ENCODE measurements around the gene HLCS.
"Not testable (repeated sequence)": the region's sequence is repeated elsewhere in the genome, so short reads cannot be mapped to it uniquely, and the experiment has no call there.

The HLCS gene

DNA sequence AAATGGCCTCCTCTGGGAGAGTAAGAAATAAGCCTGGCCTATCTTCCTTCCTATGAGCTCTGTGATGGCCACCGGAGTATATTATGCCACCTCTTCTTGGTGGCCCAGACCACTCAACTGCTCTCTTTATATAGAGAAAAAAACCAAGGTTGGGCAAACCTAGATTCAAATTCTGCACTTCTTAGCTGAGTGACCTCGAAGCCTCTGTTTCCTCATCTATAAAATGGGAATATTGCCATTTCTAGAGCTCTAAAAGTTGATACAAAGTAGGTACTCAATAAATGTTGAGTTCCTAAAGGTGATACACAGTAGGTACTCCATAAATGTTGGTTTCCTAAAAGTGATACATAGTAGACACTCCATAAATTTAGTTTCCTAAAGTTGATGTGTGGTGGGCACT lies 120.7 kb downstream of the HLCS start:
- no peak for DNase-seq

- DNase-seq: no peak
Observed at GRCh38 chr21:36845070-36845469, 121.4 kb downstream of the HLCS start.

DNA sequence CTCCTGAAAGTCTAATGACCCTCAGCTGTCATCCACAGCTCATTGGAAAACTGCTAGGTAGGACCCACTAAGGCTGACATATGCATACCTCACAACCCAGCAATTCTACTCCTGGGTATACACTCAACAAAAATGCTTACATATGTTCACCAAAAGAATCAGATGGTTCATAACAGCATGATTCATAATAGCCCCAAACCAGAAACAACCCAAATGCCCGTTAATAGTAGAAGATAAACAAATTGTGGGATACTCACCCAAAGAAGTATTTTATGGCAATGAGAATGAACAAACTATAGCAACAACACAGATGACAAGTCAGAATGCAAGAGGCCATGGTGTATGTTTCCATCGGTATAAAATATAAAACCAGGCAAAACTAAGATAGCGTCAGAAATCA lies 124.6 kb downstream of the HLCS start:
- DNase-seq: no peak

GRCh38 chr21:36839735-36840134 lies 126.7 kb downstream of the HLCS start:
- no peak for DNase-seq

GRCh38 chr21:36839123-36839522 lies 127.3 kb downstream of the HLCS start:
- DNase-seq: no peak

DNA sequence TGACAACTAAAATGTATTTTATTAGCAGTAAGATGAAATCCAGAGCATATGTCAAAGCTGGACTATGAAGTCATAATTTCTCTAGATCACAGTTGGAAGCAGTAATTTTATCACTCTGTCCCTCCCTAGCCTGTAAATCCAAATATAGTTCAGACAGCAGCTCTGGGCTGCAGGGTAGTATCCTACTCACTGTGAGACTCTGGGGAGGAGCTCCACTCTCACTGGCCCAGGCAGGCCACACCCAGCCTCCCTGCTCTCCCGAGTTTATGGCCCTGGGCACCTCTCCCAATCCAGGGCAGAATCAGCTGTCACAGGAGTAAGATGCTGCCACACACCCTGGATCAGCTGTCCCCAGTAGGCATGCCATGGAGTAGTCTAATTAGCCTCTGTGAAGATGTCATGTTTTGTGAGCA lies 131.1 kb downstream of the HLCS start:
- DNase-seq: no peak

GRCh38 chr21:36834192-36834591 lies 132.3 kb downstream of the HLCS start:
- no peak for DNase-seq

DNA sequence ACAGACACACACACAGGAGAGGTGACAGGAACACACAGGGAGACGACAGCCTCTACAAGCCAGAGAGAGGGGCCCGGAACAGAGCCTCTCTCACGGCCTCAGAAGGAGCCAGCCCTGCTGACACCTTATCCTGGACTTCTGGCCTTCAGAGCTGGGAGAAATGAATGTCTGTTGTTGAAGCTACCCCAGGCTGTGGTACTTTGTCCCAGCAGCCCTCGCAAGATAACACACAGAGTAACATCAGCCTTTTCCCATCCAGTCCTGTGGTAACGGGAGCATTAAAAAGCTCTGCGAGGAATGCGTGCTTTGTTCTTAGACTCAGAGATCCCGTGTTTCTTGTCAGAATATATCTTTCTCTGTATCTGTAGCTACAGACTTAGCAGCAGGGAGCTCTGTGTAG lies 136.4 kb downstream of the HLCS start:
- no peak for DNase-seq

- DNase-seq: no peak
Observed at GRCh38 chr21:36828891-36829515, 137.5 kb downstream of the HLCS start.

DNA sequence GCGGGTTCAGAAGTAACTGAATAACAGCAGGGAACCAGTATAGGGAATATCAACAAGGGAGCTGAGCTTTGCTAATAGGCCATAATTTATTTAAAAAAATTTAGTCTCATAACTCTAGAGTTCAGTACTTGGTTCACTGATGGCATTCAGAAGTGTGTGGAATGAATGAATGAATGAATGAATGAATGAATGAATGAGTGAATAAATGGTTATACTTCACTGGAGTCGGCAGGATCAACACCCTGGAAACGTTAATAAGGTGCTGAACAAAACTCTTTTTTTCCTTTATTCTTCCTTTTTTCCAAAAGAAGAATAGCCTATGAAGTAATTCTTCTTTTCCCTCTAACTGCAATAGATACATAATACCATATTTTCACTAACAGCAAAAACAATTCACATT lies 138.3 kb downstream of the HLCS start:
- DNase-seq: no peak

- DNase-seq: peak; percentile 94
Observed at GRCh38 chr21:36825658-36826057, 140.8 kb downstream of the HLCS start.

GRCh38 chr21:36821032-36821299 lies 145.5 kb downstream of the HLCS start:
- DNase-seq: no peak

DNA sequence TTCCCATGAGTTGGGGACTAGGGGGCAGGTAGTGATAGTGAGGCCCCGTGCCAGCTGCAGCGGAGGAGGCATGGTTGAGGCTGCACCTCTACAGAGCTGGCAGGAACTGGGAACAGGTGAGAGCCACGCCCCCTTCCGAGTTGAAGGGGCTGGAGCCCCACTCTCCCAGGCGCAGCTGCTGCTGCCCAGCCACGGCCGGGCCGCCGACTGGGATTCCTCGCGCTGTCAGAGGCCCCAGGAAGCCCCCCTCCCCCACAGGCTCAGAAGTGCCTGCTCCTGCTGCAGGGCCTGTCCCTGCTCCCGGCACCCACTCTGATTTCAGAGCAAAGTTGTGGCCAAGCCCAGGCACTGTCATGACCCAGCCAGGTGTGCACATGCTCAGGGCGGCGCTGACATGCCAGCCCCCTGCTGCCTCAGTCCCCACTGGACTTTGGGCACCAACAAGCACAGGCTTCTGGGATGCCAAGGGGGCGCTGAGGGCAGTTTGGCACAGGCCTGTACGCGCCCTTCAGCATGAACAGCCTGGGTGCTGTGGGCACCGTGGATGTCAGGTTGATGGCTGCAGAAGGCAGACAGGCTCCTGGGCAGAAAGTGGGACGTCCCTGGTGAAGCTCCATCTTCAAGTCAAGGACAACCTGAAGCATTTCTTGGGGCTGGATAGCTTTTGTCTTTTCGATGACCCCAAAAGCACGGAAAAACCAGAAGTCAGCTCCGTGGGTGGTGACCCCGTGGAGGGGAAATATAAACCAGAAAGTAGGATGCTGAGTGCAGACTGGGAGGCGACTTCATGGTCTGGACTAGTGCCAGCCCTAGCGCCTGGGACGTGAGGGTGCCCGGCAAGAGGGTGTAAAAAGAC lies 146.1 kb downstream of the HLCS start:
- DNase-seq: no peak

DNA sequence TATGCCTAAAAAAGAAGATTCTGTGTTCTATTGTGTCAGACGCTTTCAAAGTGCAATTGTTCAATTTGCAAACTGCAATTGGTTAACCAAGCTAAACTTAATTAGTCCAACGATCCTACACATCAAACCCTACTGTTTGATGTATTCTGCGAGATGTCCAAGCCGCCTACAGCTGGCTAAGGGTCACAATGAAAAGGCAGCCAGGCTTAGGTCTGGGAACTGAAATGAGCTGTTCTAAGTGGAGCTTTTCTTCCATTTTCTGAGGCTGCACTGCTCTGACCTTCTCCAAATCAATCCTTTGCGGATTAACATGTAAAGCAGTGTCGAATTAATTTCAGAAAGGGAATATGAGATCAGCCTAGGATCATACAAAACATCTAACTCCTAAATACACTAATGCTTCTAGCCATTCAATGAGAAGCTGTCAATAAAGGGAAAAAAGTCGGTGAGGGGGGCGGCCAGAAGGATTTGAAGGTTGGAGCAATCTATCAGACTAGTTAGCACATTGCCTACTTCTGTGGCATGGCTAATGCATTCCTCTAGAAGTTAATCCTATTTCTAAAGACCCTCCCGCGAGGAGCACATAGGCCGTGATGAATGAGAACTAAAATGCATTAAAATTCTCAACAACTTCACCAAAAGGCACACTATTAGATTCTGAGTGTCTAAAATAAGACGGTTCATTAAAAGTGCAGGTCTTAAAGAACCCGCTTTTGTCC lies 148.6 kb downstream of the HLCS start:
- no peak for DNase-seq

GRCh38 chr21:36816561-36817130 lies 149.8 kb downstream of the HLCS start:
- DNase-seq: no peak

- not testable (repeated sequence) for DNase-seq
Observed at GRCh38 chr21:36816026-36816425, 150.4 kb downstream of the HLCS start.

GRCh38 chr21:36815284-36815683 lies 151.2 kb downstream of the HLCS start:
- DNase-seq: no peak

DNA sequence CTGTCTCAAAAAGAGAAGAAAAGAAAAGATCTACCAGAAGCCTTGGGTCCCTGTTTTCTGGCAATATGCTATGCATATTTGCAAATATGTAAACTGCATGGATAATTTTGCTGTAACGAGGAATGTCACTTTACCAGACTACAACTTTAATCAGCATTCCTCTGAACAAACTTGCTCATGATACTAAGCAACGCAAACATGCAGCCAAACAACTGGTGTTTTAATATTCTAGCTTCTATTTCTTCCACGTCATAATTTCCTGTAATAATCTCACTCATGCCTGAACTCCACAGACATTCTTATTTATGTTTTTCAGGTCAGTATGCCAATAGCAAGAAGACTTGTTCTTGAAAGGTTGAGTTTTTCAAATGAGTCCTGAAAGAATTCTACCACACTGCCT lies 153.4 kb downstream of the HLCS start:
- DNase-seq: no peak

GRCh38 chr21:36811762-36812161 lies 154.7 kb downstream of the HLCS start:
- no peak for DNase-seq

GRCh38 chr21:36810443-36810842 lies 156.0 kb downstream of the HLCS start:
- DNase-seq: no peak

DNA sequence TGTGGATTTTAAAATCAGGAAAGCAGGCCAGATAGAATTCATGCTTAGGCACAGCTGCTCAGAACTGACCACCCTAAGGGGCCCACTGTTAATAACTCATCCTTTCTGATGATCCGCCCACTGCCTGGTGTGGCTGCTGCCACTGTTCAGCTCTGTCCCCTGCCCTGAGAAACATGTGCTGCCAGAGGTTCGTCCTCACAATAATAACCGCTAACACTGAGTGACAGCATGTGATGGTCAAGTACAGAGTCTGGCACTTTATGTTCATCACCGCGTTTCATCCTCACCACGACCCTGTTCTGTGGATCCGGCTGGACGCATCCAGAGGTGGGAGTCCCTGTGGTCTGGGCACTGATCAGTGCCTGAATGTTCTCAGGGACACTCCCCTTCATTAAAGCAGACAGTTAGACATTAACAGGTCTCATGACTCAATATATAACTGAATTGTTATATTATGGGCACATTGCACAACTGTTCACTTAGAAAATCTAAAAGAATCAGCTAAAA lies 159.0 kb downstream of the HLCS start:
- DNase-seq: no peak

DNA sequence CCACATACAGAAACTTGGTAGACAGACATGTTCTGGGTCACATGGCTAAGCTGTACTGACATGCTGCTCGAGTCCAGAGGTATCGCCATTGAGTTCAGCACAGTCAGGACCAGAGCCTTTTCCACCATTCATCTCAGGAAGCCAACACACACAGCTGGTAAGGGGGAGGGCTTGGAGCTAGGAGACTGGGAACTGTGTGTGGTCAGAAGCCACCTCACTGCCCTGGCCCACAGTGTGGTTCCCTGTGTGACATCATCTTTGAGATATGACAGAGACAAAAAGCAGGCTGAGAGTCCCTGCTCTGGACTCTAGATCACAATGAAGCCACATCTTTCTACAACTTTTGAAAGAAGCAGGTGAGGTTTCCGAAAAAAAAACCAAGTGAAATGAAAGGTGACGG lies 160.4 kb downstream of the HLCS start:
- DNase-seq: no peak

DNA sequence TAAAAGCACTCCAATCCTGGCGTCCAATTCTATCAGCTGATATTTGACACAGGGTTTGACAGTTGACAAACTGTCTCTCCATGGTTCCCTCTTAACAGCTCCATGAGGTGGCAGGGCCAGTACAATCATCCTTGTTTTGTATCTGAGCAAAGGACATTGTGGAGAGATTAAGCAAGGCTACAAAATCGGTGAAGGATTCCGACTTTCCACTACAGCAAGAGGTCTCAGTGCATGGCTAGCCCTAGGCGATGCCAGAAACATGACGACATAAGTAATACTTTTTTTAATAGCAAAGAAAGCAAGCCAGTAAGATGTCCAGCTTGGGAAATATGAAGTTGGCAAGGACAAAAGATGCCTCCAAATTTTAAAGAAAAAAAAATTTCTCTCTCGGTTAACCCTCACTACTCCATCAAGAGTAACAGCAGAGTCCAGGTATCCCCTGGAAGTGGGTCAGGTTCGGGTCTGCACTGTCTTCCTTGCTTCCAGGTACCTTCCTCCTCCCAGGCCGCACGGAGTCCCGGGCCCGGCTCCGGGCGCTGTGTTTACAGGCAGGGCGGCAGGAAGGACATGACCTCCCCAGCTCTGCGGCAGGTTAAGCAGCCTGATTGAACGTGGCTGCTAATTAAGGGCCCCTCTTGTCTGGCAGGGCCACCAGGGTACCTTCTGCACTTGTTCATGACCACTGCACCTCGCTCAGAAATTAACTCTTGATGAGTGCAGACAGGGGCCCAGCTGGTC lies 161.4 kb downstream of the HLCS start:
- no peak for DNase-seq

Measured in COR-L47 (cell line).